Transverse colon (tissue), 3 donors: ENCODE measurements around the gene DNAJC10.

ENCODE experiments used
- EP300 ChIP-seq: sonication (generic); formaldehyde crosslinking; IDR thresholded peaks from one replicate; pipeline ENCODE4 v1.6.1; 2017; ENCODE audit warnings: antibody characterized with exemption, low read depth
- POLR2A ChIP-seq: fragments of 450-650 bp; IDR thresholded peaks from one replicate; pipeline ENCODE4 v1.6.1; 2016; ENCODE audit warnings: antibody characterized with exemption, mild to moderate bottlenecking, moderate library complexity
- TF ChIP-seq, protein P1 (sequence below), 5 experiments: fragments of 200-600 bp in 3 of 5; fragments of 450-650 bp in 2 of 5; sonication (generic) in 3 of 5; IDR thresholded peaks; 1 replicate in 2 of 5; 2 replicates in 3 of 5; pipeline ENCODE4 v1.5.1; 2016 to 2017; ENCODE audit warnings: antibody characterized with exemption in 5 of 5, inconsistent platforms in 3 of 5, mild to moderate bottlenecking in 2 of 5, moderate library complexity in 1 of 5

- TF ChIP-seq POLR2A (no peak), EP300 (no peak)
- TF ChIP-seq, protein P1, sequence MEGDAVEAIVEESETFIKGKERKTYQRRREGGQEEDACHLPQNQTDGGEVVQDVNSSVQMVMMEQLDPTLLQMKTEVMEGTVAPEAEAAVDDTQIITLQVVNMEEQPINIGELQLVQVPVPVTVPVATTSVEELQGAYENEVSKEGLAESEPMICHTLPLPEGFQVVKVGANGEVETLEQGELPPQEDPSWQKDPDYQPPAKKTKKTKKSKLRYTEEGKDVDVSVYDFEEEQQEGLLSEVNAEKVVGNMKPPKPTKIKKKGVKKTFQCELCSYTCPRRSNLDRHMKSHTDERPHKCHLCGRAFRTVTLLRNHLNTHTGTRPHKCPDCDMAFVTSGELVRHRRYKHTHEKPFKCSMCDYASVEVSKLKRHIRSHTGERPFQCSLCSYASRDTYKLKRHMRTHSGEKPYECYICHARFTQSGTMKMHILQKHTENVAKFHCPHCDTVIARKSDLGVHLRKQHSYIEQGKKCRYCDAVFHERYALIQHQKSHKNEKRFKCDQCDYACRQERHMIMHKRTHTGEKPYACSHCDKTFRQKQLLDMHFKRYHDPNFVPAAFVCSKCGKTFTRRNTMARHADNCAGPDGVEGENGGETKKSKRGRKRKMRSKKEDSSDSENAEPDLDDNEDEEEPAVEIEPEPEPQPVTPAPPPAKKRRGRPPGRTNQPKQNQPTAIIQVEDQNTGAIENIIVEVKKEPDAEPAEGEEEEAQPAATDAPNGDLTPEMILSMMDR (IDR thresholded peaks at IDR 0.05): no peak
Measured at GRCh38 chr2:182728014-182728413, 12.0 kb downstream of the DNAJC10 start.
